Suppressor macrophage treated with lipopolysaccharide for 1 hour (primary cell): Measurements from ENCODE around the gene LSM4.

Experiments used
- DNase-seq, 3 donors: peaks; one replicate each; pipeline ENCODE4 v3.0.0-alpha.2; 2020 to 2022

Gene LSM4

DNA sequence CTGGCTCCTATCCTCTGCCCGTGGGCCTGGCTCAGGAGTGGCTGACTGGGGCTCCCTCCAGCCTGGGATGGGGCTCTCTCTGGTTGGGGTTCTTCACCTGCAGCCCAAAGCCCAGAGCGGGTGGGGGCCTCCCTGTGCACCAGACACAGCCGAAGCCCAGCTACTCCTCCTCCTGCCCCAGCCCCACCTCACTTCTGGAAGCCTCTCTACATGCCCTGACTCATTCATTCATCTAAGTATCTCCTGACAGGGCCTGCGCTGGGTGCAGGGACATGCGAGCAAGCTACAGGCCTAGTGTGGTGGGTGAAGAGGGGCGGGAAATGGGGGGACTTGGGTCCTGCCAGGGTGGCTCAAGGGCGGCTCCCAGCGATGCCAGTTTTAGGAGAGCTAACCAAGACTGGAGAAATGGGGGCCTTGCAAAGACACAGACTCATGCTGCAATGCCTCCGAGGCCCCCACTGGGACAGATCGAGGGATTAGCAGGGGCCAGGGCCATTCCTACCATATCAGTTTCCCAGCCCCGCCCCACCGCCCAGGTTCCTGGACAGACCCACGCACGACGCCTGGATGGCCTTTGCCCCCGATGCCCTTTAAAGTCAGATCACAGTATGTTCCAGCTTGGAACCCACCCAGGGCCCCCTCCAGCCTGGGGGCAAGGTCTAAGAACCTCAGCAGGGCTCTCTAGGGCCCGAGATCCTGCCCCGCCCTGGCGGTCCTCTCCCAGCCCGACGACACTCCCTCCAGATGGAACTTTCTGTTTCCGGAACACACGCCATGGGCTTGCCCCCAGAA, 12.6 kb downstream of the LSM4 start:
- DNase-seq, result no peak

DNA sequence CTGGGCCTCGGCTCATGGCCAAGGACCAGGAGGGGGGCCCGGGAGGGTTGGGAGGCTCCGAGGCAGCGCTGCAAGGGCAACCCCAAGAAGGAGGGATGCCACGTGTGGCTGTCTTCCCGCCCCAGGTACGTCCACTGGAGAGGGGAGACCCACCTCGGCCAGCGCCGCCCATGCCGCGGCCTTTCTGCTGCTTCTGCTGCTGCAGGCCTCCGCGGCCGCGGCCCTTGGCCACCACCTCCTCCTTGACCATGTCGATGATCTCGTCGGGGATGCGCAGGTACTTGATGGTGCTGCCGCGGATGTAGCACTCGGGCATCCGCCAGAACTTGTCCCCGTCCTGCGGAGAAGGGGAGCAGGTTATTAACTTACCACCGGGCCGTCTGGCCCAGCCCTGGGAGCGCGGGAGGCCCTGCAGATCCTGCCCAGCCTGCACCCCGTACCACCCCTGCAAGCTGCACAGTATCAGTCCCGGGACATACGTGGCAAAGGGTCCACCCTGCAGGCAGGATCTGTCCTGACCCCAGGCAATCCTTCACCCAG, 13.3 kb downstream of the LSM4 start:
- no peak for DNase-seq

DNA sequence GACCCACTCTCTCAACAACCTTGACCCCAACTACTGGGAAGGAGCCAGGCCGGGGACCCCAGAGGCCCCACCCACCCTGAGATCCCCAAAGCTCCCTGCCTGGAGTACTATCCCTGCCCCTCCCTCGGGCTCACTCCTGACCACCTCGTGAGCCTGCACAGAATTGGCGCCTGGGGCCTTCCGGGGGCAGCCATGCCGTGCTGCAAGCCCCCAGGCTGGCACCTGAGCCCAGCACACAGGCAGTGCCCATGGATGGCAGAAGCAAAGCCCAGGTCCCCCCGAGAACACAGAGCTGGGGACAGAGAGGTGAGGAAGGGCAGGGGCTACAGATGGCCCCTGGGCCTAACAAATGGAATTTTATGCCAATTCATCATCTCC, 13.9 kb downstream of the LSM4 start:
- no peak for DNase-seq

DNA sequence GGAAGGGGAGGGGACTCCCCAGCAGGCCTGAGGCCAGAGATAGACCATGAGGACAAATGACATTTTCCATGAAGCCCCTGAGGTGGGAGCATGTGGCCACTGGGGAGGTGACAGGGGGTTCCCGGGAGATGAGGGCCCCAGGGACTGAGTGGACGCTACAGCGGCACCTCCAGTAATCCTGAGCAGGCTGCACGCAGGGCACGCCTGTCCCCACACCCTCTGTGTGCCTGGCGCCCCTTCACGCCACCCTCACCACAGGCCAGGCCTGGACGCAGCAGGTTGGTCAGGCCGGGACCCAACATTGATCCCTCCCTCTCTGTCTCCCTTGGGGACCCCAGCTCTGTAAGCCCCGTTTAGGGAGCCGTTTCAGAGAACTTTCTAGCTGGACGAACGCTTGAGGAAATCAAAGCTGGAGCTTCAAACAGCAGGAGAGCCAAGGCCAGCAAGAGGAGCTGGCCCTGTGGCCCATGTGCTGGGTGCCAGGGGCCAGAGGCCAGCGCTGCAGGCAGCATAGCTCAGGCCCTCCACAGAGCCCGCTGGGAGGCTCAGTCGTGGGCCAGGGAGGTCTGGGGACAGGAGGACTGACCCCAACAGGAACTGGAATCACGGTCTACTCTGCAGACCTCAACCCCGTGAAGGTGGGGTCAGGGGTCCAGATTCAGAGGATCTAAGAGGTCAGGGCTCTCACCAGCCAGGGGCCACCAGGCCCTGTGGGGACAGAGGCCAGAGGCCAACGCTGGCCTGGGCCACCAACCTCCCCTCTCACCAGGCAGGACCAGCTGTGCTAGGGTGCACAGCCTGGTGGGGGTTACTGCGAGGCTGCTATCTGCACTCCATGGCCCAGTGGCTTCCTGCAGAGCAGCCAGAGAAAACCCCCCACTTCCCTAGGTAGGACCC, 14.6 kb downstream of the LSM4 start:
- DNase-seq, result no peak

DNA sequence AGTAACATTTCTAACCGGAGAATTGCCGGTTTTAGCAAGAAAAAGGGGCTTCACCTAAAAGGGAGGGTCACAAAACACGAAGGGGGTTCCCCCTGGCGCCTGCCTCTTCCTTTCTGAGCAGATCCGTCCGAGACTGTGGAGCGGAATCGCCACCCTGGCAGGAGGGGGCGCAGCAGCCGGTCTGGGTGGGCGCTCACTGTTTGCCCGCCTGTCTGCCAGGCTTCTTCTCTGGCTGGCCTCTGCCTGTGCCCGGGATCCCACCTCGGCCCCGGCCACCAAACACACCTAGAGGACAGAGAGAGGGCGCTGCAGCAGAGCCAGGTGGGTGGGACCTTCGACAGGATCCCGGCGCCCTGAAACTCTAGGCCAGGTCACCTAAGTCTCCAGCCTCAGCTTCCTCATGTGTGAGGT, 15.6 kb downstream of the LSM4 start:
- DNase-seq, result no peak

DNA sequence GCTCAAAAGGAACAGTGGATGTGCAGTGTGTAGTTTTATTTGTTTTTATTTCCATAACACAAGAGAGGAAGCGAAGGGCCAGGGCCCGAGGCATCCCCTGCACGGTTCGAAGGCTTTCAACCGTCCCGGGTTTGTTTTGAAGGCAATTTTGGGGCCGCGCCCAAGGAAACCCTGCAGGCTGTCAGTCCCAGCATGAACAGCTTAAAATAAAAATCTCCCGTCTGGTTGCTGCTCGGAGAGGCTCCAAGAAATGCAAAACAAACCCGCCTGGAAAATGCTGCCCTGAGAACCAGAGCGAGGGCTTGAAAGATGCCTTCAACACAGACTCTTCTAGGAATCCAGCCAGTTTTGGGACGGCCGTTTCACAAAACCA, 16.0 kb downstream of the LSM4 start:
- DNase-seq, result no peak

DNA sequence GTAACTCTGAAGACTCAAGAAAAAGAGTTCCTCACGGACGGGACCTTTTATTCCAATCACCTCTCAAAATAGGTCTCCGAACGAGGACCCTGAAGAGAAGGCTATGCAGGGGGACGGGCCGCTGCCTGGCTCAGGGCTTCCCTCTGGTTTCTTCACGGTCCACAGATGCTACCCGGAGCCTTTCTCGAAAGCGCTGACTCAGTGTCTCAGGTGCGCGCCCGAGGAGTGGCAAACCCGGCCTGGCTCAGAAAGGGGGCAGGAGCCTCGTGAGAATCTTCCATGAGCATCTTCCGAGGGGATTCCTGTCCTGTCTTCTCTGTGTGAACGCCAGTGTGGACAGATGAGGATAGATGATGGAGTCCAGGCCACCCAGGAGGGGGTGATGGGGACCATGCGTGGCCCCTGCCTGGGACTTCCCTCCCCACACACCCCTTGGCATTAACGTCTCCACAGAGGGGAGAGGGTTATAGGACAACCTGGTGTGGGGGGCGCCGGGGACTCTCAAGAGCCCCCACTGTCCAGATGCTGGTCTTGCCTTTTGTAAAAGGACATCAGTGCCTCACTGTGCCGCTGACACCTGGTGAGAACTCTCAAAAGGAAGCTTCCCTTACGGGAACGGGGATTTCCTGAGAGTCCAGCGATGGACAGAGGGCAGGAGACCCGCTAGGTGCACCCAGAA, 16.5 kb downstream of the LSM4 start:
- no peak for DNase-seq

DNA sequence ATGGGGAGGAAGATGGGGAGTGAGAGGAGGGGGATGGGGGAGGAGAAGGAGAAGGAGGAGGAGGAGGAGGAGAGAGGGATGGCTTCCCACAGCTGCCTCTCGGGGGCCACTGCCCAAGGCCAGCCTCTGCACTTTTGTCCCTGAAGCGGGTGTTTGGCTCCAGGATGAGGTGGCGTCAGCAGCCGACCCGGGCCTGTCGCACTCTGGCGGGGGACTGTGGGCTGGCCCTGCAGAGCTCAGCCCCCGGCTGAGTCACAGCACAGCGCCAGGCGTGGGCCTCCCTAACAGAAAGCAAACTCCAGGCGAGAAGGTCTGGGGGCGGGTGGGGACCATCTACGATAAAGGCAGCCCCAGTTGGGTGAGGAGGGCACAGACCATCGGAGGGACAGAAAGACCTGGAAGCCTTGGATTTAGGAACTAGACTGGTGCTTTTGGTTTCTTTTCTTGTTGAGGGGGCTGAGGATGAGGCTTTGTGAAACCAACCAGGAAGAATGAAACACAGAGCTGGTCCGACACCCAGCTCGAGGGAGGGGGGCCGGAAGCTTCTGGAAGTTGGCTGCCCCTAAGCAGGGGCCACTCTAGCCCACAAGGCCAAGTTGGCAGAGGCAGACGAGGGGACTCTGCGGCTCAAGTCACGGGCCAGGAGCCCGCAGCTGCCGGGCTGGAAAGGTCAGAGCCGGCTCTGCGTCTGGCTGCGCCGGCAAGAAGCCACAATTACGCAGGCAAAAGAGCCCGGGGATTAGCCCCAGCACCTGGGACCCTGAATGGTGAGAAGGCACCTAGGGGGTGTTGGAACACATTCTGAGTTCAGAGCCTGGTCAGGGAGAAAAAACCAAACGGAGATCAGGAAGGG, 18.2 kb downstream of the LSM4 start:
- DNase-seq, result peak; percentile 92 to 95 (median 94)

DNA sequence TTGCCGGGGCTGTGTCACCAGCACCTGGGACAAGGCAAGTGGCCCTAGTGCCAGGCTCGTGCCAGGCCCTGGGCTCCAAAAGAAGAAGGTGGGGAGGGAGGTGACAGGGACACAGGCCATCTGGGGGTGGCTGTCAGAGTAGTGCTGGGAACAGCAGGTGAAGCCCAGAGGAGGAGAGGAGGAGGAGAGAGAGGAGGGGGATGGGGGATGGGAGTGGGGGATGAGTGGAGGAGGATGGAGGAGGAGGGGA, 18.7 kb downstream of the LSM4 start:
- DNase-seq, result no peak

DNA sequence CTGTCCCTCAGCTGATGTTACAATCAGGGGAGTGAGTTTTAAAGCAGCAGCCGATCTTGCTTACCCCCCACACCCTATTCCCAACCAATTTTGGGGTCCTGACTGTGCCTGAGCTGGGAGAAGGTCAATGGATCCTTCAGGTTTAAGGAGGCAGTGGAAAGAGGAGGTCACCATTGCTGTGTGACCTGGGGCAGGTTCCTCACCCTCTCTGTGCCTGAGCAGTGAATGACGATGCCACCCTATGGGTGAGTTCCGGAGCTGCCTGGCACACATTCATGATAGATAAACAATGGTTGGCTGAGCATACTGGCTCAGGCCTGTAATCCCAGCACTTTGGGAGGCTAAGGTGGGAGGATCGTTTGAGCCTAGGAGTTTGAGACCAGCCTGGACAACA, 21.2 kb downstream of the LSM4 start:
- no peak for DNase-seq

DNA sequence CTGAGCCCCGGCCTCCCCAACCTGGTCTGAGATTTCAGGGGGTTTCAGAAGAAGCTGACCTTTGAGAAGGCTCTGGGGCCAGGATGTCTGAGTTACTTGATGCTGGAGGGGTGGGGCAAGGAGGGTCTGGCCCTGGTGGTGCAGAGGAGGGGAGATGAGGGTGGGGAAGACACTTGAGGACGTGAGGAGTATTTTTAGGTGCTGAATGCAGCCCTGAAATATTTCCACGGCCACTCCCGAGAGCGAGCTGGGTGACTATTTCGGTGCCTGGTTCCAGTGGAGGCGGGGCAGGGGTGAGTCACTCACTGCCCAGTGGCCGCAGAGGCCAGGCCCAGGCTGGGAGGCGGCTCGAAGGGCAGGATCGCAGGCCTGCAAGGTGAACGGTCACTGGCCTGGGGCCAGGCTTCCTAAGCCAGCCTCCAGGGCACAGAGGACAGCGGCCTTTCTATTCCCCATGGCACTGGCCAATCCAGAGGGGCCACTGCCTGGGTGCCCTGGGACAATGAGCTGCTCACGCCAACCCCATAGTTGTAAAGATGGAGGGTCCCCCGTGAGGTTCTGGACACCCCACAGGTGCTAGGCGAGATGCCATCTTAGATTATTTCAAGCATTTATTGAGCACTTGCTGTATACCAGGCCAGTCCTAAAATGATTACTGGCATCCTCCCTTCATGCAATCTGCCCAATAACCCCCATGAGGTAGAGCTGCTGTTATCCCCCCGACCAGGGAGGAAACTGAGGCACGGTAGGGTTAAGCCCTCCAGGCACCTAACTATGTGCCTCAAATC, 21.8 kb downstream of the LSM4 start:
- DNase-seq, result peak; percentile 81 to 86 (median 83)

DNA sequence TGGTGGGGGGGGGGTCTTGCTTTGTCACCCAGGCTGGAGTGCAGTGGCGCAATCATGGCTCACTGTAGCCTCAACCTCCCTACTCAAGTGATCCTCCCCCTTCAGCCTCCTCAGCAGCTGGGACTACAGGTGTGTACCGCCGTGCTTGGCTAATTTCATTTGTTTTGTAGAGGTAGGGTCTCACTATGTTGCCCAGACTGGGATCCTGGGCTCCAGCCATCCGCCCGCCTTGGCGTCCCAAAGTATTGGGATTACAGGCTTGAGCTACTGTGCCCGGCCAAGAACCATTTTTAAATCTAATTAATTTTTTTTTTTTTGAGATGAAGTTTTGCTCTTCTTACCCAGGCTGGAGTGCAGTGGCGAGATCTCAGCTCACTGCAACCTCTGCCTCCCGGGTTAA, 23.2 kb downstream of the LSM4 start:
- no peak for DNase-seq

DNA sequence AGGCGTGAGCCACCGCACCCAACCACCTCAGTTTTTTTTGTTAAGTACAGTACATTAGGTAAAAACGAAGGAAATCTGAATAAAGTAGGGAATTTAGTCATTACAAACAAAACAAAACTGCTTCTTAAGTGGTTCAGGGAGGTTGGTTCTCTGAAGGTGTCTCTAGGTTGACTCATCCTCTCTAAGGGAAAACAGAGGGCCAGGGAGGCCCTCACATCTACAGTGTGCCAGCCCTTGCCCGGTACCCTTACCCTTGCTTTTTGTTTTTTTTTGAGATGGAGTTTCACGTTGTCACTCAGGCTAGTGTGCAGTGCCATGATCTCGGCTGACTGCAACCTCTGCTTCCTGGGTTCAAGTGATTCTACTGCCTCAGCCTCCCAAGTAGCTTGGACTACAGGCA, 24.3 kb downstream of the LSM4 start:
- DNase-seq, result no peak

DNA sequence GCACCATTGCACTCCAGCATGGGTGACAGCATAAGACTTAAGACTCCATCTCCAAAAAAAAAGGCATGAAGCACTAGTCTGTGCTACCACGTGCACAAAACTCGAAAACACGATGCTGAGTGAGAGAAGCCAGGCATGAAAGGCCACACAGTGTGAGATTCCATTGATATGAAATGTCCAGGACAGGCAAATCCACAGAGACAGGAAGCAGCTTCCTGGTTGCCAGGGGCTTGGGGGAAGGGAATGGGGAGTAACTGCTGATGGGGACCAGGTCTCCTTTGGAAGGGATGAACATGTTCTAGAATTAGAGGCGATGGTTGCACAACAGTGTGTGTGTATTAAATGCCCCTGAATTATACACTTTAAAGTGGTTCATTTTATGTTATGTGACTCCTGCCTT, 25.6 kb downstream of the LSM4 start:
- no peak for DNase-seq

DNA sequence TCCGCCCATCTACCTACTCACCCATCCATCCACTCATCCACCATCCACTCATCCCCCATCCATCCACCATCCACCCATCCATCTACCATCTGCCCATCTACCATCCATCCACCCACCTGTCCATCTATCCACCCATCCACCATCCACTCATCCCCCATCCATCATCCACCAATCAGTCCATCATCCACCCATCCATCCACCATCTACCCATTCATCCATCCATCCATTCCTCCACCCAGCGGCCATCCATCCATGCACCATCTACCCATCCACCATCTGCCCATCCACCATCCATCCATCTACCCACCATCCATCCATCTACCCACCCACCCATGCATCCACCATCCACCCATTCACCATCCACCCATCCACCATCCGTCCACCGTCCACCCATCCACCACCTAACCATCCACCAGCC, 27.8 kb downstream of the LSM4 start:
- no peak for DNase-seq

DNA sequence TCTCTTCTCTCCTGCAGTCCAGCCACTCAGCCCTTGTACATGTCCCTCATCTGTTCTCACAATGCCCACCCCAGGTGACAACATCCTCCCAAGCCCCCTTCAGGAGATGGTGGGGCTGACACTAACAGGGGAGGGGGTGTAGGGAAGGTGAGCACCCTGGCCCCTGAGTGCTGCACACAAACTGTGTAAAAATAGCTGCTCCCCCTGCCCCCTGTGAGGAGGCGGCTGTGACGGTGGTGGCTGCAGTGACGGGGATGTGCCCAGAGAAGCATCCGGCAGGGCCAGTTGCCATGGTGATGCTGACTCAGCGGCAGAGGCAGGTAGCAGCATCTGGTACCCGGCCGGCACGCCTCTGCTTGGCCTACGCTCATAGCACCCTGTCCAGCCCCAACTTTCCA, 28.4 kb downstream of the LSM4 start:
- DNase-seq, result no peak

DNA sequence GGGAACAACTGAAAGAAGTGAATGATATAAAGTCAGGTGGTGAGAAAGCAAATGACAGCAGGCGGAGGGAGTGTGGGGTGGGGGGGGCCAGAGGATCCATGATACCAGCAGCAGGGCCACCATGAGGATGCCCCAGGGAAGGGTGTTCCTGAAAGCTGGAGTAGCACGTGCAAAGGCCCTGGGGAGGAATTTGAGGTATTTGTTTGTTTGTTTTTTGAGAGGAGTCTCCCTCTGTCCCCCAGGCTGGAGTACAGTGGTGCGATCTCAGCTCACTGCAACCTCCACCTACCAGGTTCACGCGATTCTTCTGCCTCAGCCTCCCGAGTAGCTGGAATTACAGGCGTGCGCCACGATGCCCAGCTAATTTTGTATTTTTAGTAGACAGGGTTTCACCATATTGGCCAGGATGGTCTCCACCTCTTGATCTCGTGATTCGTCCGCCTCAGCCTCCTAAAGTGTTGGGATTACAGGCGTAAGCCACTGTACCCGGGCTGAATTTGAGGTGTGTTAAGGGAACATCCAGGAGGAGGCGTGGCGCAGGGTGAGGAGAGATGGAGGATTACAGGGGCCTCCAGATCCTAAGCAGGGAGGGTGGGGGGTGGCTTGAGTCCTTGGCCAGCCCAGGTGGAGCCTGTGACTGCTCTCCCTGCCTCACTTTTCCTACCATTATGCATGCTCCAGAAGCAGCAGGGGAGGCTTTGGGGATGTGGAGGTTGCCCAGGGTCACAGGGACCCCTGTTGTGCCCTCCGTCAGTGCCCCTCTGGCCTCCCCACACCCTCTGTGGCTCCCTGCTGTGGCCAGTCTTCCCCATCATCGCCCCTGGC, 29.0 kb downstream of the LSM4 start:
- no peak for DNase-seq

DNA sequence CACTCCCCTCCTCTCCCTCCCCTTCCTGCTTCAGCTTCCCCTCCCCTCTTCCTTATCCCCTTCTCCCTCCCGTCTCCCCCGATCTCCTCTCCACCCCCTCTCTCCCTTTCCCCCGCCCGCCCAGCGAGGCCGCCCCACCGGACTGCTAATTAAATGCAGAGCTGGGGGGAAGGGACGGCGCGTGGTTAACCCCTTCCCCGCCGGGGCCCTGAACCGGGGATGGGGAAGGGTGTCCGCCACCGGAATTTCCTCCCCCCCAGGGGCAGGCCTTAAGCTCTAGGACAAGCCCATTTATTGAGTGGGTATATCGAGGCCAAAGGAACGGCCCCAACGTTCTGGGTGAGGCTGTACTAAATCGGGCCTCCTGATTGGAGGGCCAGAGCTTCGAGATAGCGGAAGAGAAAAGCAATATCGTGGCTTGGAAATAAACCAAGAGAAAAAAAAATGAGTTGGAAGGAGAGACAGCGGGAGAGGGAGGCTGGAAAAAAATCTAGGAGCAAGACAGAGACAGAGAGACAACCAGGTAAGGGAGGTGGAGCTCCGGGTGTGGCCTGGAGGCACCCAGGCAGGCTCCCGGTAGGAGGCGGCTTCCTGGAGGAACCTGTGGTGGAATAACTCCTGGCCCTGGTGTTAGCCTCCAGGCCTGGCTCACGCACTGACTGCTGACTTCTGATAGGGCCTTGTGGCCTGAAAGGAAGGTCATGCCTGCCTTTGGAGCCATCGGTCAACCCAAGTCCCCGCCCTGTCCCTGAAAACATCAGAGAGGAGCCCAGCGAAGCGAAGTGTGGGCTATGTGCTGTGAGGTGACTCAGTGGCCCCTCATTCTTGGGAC, 29.9 kb downstream of the LSM4 start:
- DNase-seq, result peak; percentile 69 to 75 (median 72)

DNA sequence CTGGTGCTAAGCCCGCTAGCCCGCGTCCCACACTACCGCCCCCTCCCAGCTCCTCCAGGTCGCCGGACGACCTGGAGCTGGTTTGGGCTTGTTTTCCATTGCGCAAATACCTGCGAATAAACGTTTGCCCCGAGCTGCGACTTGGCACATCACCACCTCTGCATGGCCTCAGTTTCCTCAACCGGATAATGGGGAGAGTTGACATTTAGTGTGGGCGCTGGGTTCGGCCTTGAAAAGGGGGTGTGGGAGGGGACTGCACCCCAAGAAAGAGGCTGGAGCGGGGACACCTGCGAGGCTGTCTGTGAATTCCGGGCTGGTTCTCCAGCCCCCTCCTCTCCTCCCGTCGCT, 30.4 kb downstream of the LSM4 start:
- no peak for DNase-seq
